Stimulated activated CD8-positive, alpha-beta memory T cell treated with anti-CD3 and anti-CD28 coated beads, Interleukin-15, amount 100 ng/mL, for 1 hour (primary cell): ENCODE results near the gene PARP11.

ENCODE experiments used
- DNase-seq: peaks from one replicate; pipeline ENCODE4 v3.0.0-alpha.2; 2020; ENCODE audit warnings: low read depth

The PARP11 gene

DNA sequence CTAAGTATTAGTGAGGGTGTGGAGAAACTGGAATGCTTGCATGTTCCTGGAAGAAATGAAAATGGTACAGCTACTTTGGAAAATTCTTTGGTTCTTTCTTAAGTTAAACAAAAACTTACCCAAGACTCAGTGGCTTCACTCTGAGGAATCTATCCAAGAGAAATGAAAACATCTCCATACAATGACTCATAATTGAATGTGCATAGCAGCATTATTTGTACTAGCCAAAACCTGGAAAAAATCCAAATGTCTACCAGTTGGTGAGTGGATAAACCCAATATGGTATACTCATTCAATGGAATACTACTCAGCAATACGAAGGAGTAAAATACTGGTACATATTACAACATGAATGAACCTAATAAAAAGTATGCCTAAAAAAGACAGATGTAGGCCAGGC is 102.3 kb downstream of the PARP11 start:
- DNase-seq, result no peak

GRCh38 chr12:3768911-3769447 is 104.2 kb downstream of the PARP11 start:
- DNase-seq, result no peak

DNA sequence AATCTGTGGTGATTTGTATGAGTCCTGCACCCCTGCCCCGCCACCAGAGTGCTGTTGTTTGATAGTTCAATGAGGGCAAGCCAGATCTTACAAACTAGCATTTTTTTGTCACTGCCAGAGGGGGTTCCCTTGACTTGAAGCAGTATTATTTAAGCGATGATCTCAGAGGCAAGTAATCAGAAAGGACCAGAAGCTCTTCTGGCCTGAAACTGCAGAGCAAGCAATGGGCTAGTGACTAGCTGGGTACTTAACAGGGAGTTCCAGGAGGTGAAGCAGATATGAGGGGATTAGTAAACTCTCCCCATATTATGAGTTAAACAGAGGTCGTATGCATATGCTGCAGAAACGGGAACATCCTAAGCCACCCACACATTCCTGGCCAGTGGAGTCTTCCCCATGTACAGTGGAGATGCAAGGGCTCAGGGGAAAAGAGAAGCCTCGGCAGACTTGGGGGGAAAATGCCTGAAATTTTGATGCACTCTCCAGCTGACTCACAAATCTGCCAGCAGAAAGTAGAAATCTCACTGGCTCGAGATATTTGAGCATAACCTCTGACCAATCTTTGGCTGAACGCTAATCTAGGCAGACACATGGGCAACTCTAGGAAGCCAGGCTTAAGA is 112.0 kb downstream of the PARP11 start:
- DNase-seq, result no peak

DNA sequence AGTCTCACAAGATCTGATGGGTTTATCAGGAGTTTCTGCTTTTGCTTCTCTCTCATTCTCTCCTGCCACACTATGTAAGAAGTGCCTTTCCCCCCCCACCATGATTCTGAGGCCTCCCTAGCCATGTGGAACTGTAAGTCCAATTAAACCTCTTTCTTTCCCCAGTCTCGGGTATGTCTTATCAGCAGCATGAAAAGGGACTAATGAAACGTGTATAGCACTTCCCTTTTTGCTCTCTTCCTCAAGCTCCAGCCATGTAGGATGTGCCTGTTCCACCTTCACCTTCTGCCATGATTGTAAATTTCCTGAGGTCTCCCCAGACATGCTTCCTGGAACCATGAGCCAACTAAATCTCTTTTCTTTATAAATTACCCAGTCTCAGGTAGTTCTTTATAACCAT is 113.3 kb downstream of the PARP11 start:
- no peak for DNase-seq
